ENCODE measurements around the gene PARL.

Gene PARL

DNA sequence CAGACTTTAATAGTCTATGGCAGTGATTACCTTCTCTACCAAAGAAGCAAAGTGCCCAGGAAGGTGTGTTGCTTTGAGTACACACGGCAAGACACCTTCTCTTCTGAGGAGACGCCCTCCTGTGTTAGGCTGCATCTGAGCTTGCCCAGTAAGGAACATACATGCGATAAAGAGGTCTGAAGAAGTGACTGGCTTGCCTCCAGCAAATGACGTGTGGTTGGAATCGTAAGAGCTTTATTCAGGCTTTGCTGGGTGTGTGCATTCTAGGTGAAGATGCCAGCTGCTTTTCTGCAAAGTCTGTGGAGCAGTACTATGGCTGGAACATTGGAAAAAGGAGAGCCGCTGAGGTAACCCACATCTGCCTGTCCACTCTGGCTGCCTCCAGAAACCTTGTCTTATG is 81.7 kb downstream of the PARL start:
- no peak for TF ChIP-seq EGR1 (IDR thresholded peaks at IDR 0.05)
- TF ChIP-seq YY1 (IDR thresholded peaks at IDR 0.05; ENCODE audit: low read depth) = no peak

DNA sequence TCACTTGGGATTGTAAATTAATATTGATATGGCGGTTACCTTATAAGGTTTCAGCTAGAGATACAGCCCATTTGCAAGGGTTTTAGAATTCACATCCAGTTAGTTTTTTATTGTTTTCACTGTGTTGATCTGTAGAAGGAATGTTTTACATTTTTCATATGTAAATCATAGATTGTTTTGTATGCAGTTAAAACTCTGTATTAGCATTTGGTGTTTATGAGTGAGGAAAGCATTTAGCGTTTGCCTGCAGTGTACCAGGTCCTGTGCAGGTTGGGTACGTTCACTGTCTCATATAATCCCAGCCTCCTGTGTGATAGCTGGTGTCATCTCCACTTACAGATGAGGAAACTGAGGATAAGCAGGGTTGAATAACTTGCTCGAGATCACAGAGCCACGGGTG is 83.1 kb downstream of the PARL start:
- no peak for TF ChIP-seq ZBTB7A (IDR thresholded peaks at IDR 0.05; ENCODE audit: low read depth)
- no peak for TF ChIP-seq RAD21 (IDR thresholded peaks at IDR 0.05; ENCODE audit: low read depth)
- no peak for TF ChIP-seq TAF1 (IDR thresholded peaks at IDR 0.05; ENCODE audit: low read depth)
- TF ChIP-seq, protein P1, sequence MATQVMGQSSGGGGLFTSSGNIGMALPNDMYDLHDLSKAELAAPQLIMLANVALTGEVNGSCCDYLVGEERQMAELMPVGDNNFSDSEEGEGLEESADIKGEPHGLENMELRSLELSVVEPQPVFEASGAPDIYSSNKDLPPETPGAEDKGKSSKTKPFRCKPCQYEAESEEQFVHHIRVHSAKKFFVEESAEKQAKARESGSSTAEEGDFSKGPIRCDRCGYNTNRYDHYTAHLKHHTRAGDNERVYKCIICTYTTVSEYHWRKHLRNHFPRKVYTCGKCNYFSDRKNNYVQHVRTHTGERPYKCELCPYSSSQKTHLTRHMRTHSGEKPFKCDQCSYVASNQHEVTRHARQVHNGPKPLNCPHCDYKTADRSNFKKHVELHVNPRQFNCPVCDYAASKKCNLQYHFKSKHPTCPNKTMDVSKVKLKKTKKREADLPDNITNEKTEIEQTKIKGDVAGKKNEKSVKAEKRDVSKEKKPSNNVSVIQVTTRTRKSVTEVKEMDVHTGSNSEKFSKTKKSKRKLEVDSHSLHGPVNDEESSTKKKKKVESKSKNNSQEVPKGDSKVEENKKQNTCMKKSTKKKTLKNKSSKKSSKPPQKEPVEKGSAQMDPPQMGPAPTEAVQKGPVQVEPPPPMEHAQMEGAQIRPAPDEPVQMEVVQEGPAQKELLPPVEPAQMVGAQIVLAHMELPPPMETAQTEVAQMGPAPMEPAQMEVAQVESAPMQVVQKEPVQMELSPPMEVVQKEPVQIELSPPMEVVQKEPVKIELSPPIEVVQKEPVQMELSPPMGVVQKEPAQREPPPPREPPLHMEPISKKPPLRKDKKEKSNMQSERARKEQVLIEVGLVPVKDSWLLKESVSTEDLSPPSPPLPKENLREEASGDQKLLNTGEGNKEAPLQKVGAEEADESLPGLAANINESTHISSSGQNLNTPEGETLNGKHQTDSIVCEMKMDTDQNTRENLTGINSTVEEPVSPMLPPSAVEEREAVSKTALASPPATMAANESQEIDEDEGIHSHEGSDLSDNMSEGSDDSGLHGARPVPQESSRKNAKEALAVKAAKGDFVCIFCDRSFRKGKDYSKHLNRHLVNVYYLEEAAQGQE (IDR thresholded peaks at IDR 0.05; ENCODE audit: low read depth) = no peak
- TF ChIP-seq EGR1 (IDR thresholded peaks at IDR 0.05) = no peak
- TF ChIP-seq EP300 (IDR thresholded peaks at IDR 0.05; ENCODE audit: borderline replicate concordance) = no peak
- TF ChIP-seq TCF12 (IDR thresholded peaks at IDR 0.05; ENCODE audit: low read depth) = no peak
- TF ChIP-seq, protein P2, sequence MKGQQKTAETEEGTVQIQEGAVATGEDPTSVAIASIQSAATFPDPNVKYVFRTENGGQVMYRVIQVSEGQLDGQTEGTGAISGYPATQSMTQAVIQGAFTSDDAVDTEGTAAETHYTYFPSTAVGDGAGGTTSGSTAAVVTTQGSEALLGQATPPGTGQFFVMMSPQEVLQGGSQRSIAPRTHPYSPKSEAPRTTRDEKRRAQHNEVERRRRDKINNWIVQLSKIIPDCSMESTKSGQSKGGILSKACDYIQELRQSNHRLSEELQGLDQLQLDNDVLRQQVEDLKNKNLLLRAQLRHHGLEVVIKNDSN (IDR thresholded peaks at IDR 0.05) = no peak
- TF ChIP-seq, protein P3, sequence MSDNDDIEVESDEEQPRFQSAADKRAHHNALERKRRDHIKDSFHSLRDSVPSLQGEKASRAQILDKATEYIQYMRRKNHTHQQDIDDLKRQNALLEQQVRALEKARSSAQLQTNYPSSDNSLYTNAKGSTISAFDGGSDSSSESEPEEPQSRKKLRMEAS (IDR thresholded peaks at IDR 0.05) = no peak
- no peak for TF ChIP-seq TEAD4 (IDR thresholded peaks at IDR 0.05)
- TF ChIP-seq CEBPB (IDR thresholded peaks at IDR 0.05) = no peak

DNA sequence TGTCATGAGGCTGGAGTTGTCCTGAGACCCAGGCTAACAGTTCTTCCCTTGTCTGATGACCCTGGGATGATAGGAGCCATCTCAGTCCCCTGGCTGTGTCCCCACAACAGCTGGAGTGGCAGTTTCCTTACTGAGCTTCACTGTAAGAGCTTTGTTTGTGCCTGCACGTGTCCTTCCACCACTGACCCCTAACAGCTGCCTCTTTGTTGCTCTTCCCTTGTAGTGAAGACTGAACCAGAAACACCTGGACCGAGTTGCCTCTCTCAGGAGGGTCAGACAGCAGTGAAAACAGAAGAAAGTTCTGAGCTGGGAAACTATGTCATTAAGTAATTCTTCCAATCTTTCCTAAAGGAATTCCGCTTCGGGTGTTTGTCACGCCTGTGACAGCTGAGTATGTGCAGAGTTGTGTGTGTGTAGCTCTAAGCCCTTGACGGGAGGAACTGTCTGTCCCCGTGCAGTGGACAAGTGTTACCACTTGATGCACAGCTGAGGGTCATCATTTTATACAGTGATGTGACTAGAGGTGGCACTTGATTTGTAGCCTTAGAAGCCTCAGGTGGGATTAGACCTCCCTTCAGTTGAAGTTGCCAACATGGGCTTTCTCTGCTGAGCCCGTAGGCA is 84.3 kb downstream of the PARL start:
- TF ChIP-seq EGR1 (IDR thresholded peaks at IDR 0.05) = no peak
- TF ChIP-seq ZBTB7A (IDR thresholded peaks at IDR 0.05; ENCODE audit: low read depth) = no peak
- no peak for TF ChIP-seq RAD21 (IDR thresholded peaks at IDR 0.05; ENCODE audit: low read depth)
- TF ChIP-seq, protein P2 (IDR thresholded peaks at IDR 0.05) = no peak
- no peak for TF ChIP-seq YY1 (IDR thresholded peaks at IDR 0.05; ENCODE audit: low read depth)
- TF ChIP-seq TEAD4 (IDR thresholded peaks at IDR 0.05) = no peak
- TF ChIP-seq CREB1 (IDR thresholded peaks at IDR 0.05; ENCODE audit: low read depth) = no peak
- TF ChIP-seq TAF1 (IDR thresholded peaks at IDR 0.05; ENCODE audit: low read depth) = no peak
- TF ChIP-seq NFIC (IDR thresholded peaks at IDR 0.05) = no peak
- TF ChIP-seq FOXM1 (IDR thresholded peaks at IDR 0.05; ENCODE audit: borderline replicate concordance, low read depth) = no peak

DNA sequence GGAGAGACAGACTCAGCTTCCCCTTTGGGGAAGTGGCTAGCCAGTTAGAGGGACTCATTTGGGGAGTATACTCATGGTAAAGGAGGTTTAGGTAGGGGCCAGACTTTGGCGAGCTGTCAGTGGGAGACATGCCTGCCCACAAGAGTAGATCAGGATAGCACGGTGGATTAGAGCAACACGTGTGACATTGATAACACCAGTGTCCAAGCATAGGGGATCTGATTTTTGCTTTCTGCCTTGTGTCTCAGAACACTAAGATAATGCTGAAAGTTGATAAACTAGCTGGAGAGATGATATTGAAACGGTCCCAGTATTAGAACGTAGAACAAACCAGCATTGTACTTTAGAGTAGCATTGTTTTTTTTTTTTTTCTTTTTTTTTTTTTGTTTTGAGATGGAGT is 85.2 kb downstream of the PARL start:
- TF ChIP-seq TEAD4 (IDR thresholded peaks at IDR 0.05) (no peak), CREB1 (IDR thresholded peaks at IDR 0.05; ENCODE audit: low read depth) (no peak), RAD21 (IDR thresholded peaks at IDR 0.05; ENCODE audit: low read depth) (no peak), EGR1 (IDR thresholded peaks at IDR 0.05) (no peak), TAF1 (IDR thresholded peaks at IDR 0.05; ENCODE audit: low read depth) (no peak), NFIC (IDR thresholded peaks at IDR 0.05) (no peak)
- TF ChIP-seq, protein P2 (IDR thresholded peaks at IDR 0.05) = no peak

DNA sequence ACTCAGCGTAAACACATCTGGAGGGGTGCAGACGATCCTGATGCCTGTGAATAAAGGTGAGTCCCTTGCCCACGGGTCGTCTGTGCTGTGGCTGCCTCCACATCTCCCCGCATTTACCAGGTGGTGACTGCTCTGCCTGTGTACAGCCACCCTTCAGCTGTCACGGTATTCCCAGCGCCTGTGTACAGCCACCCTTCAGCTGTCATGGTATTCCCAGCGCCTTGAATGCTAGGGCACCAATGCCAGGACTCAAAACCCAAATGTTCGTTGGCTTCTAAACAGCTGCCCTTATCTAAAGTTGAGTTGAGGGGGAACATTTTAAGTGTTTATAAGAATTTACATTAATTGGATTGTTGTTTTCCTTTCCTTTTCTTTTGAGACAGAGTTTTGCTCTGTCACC is 86.7 kb downstream of the PARL start:
- TF ChIP-seq TAF1 (IDR thresholded peaks at IDR 0.05; ENCODE audit: low read depth) = no peak
- no peak for TF ChIP-seq CREB1 (IDR thresholded peaks at IDR 0.05; ENCODE audit: low read depth)
- TF ChIP-seq RAD21 (IDR thresholded peaks at IDR 0.05; ENCODE audit: low read depth) = no peak

DNA sequence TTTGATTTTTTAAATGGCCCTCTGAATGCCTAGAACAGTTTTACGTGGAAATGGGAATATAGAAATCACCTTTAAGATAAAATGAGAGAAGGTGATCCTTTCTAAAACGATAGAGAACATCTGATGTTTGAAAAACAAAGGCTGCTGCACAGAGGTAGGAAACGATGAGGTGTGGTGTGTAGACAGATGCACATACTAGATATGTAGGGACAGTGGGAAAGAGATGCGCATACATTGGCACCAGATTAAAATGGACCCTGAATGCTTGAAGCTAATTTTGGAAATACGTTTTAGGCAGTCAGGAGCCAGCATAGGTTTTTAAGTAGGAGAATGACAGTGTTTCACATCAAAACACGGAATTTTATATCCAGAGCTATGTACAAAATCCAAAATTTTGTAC is 88.3 kb downstream of the PARL start:
- TF ChIP-seq CEBPB (IDR thresholded peaks at IDR 0.05) (no peak), FOXM1 (IDR thresholded peaks at IDR 0.05; ENCODE audit: borderline replicate concordance, low read depth) (no peak), RAD21 (IDR thresholded peaks at IDR 0.05; ENCODE audit: low read depth) (no peak), EGR1 (IDR thresholded peaks at IDR 0.05) (no peak), TEAD4 (IDR thresholded peaks at IDR 0.05) (no peak), TAF1 (IDR thresholded peaks at IDR 0.05; ENCODE audit: low read depth) (no peak), EP300 (IDR thresholded peaks at IDR 0.05; ENCODE audit: borderline replicate concordance) (no peak), YY1 (IDR thresholded peaks at IDR 0.05; ENCODE audit: low read depth) (no peak), TCF12 (IDR thresholded peaks at IDR 0.05; ENCODE audit: low read depth) (no peak), CREB1 (IDR thresholded peaks at IDR 0.05; ENCODE audit: low read depth) (no peak), ZBTB7A (IDR thresholded peaks at IDR 0.05; ENCODE audit: low read depth) (no peak), NFIC (IDR thresholded peaks at IDR 0.05) (no peak)
- TF ChIP-seq, protein P3 (IDR thresholded peaks at IDR 0.05) = no peak
- TF ChIP-seq, protein P2 (IDR thresholded peaks at IDR 0.05) = no peak
- TF ChIP-seq, protein P1 (IDR thresholded peaks at IDR 0.05; ENCODE audit: low read depth) = no peak
